Activated T-helper 2 cell treated with anti-CD3 and anti-CD28 coated beads, Interferon-gamma antibody, Interleukin-2, Interleukin-4, amounts not matched to agents 10 μg/mL and 5 μg/mL and 100 μg/mL, durations not matched to agents 14 hours and 24 hours and 36 hours (primary cell): Measurements from ENCODE around the gene CMSS1. TPM values are rescaled to one million over a fixed set of nuclear protein-coding genes. Genes with fewer than 3 reads are reported as not detected.

Source experiments
- DNase-seq: peaks from one replicate; pipeline ENCODE4 v3.0.0; 2021; ENCODE audit warnings: low spot score
- H3K27ac Mint-ChIP-seq: one replicate; pipeline ENCODE4 v1.8.0; 2021; ENCODE audit warnings: mixed read lengths
- H3K27me3 Mint-ChIP-seq: one replicate; pipeline ENCODE4 v1.8.0; 2021; ENCODE audit warnings: low read depth, mixed read lengths
- H3K36me3 Mint-ChIP-seq: one replicate; pipeline ENCODE4 v1.8.0; 2021; ENCODE audit warnings: low read depth, mixed read lengths
- H3K4me1 Mint-ChIP-seq: one replicate; pipeline ENCODE4 v1.8.0; 2021; ENCODE audit warnings: low read depth, mixed read lengths
- H3K4me3 Mint-ChIP-seq: one replicate; pipeline ENCODE4 v1.8.0; 2021; ENCODE audit warnings: low read depth, mild to moderate bottlenecking, moderate library complexity, mixed read lengths
- H3K9me3 Mint-ChIP-seq: one replicate; pipeline ENCODE4 v1.8.0; 2021; ENCODE audit warnings: mixed read lengths
- intact Hi-C: fragments of 100-400 bp; cut with micrococcal nuclease; formaldehyde crosslinking; loops from one replicate; pipeline ENCODE4 v1.15.1; 2023
- total RNA-seq: library from RNA; stranded (reverse); gene quantifications from 2 replicates; pipeline ENCODE4 v1.2.3, GENCODE V29; 2022

CMSS1 gene
- total RNA-seq, 1 donor from 2014 or later: 138 TPM

DNA sequence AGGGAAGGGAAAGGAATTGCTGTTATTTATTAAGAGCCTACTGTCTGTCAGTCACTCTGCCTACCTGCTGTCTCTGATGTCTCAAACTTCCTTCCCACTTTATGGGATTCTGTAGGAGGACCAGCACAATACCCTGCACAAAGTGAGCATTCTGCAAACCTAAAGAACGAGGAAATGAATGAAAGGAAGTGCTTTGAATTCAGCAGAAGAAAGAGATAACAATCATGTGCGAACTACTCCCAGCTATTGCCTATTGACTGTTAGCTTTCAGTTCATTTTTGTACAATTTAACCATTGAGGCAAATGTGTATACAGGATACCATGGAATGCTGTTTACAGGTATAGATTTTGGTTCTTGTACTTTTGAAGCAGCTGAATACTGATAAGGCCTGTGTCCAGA is 66.8 kb downstream of the CMSS1 start:
- no peak overlapping the region for H3K4me3 Mint-ChIP-seq

DNA sequence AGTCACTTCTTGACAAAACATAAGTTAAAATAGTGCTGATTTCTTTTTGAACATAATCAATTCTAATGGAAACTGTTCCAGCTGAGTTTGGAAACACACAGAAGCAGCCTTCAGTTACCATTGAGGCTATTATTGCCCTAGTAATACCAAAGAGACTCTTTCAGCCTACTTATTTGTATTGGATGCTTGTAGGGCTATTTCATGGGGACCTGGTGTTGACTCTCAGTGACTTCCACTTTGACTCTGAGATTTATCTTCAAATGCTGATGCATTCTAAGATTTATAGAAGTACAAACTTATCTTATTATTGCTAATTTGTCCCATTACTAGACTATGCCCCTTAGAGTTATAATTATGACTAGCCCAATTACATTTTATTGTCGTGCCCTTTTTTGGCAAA is 67.4 kb downstream of the CMSS1 start:
- no peak for DNase-seq
- no peak overlapping the region for H3K27ac Mint-ChIP-seq
- H3K36me3 Mint-ChIP-seq: peaks cover 17% of the 10 kb centered on the region
- peaks cover 29% of the 10 kb centered on the region for H3K4me1 Mint-ChIP-seq
- no peak overlapping the region for H3K4me3 Mint-ChIP-seq
- peaks cover 4% of the 10 kb centered on the region for H3K9me3 Mint-ChIP-seq
- intact Hi-C loops: no loop called here
- H3K27me3 Mint-ChIP-seq: no peaks in the 10 kb centered on the region

More for the DNA sequence above, 66.8 kb downstream of the CMSS1 start:
- Mint-ChIP-seq H3K4me1 (peaks cover 29% of the 10 kb centered on the region), H3K27ac (no peak overlapping the region), H3K9me3 (peaks cover 4% of the 10 kb centered on the region), H3K27me3 (no peaks in the 10 kb centered on the region), H3K36me3 (peaks cover 17% of the 10 kb centered on the region)
- no peak for DNase-seq
- intact Hi-C loops: loop anchor here (1.0 kb wide), 1 partner anchor 8 kb away; no protein-coding TSS in a partner anchor

DNA sequence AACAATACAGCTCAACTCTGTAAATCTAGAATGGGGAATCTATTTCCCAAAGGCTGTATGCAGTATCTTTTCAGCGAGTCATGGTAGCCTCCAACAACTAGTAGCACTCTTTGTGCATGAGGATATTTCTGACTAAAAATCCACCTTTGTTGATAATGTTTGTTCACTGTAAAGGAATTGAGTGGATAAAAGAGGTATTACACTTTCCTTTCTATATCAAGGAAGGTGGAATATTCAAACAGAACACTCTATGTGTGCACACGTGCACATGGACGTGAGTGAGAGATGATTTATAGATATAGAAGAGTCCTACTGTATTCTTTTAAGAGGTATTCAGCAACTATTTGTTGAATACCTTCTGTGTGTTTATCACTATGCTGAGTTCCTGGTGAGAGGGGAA is 68.2 kb downstream of the CMSS1 start:
- no peaks in the 10 kb centered on the region for H3K27me3 Mint-ChIP-seq
- peaks cover 4% of the 10 kb centered on the region for H3K9me3 Mint-ChIP-seq
- peaks cover 29% of the 10 kb centered on the region for H3K4me1 Mint-ChIP-seq
- H3K36me3 Mint-ChIP-seq: peaks cover 17% of the 10 kb centered on the region
- peak overlapping the region; percentile 63 for H3K27ac Mint-ChIP-seq
- peak overlapping the region; percentile 41 for H3K4me3 Mint-ChIP-seq
- intact Hi-C loops: no loop called here
- no peak for DNase-seq

DNA sequence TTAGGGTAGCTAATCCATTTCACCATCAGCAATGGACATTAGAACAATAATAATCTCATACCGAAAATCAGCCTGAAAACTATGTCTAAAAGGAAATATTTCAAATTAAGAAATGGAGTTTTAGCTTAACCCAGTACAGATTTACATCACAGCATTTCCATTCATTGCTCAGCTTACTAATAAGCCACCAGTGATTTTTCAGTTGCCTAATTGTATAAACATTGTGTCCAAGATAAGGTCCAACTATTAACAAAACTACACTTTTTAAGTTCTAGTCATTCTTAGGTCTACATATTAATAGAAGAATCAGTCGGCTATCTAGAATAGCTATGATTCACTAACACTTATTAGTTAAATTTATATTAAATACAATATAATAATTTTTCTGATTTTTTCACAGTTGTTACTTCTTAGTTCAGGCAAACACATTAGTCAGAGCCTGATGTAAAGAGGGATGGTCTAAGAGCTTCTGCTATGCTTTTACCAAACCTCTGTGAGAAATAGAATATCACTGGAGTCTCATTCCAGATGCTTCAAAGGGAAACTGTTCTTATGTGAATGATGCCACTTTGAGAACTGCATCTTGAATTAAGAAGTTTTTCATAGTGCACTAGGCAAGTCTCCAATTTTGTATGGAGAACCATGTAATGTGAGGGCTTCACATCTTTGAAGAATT is 74.1 kb downstream of the CMSS1 start:
- H3K27me3 Mint-ChIP-seq: no peaks in the 10 kb centered on the region
- H3K4me3 Mint-ChIP-seq: no peak overlapping the region
- no peak for DNase-seq
- intact Hi-C loops: no loop called here
- no peaks in the 10 kb centered on the region for H3K9me3 Mint-ChIP-seq
- H3K27ac Mint-ChIP-seq: no peak overlapping the region
- peaks cover 21% of the 10 kb centered on the region for H3K4me1 Mint-ChIP-seq
- H3K36me3 Mint-ChIP-seq: peaks cover 22% of the 10 kb centered on the region

DNA sequence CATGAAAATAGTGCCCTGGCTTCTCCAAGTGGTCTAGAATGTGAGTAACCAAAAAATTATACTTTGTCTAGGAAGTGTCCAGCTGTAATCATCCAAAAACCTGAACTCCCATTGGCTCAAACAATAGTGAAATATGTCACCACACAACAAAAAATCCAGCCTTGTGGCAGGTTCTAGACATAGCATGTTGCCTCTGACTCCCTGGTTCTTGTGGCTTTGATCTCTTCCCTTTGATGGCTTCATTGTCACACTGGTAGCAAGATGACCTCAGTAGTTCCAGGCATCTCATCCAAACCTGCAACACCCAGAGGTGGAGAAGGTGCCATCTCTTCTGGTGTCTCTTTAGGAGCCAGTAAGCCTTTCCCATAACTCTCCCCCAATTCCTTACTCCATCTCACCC is 74.7 kb downstream of the CMSS1 start:
- peaks cover 19% of the 10 kb centered on the region for H3K36me3 Mint-ChIP-seq
- DNase-seq: no peak
- no peak overlapping the region for H3K4me3 Mint-ChIP-seq
- H3K9me3 Mint-ChIP-seq: no peaks in the 10 kb centered on the region
- H3K27ac Mint-ChIP-seq: no peak overlapping the region
- H3K4me1 Mint-ChIP-seq: peaks cover 21% of the 10 kb centered on the region
- no peaks in the 10 kb centered on the region for H3K27me3 Mint-ChIP-seq
- intact Hi-C loops: no loop called here

DNA sequence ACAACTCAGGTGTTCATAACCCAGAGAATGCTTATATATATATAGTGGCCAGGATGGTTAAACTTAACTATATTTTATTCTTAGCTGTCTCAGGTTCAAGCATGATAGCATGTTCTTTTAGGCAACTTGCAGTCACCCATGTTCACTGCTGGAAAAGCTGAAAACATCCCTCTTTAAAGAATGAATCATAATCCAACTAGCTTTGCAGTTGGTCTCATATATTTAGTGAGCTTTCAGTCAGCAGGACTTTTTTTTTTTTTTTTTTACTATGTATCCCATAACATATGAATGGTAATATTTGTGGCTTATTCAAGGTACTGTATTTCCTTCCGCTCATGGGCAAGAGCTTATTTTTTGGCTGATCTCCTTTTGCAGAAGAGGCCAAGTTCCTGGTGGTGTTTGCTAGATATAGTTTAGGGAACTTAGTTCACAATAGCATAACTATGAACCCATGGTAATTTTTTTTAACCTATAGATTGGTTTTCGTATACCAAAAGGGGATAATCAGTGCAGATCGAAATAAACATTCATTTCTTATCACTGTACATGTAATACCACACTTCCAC is 77.6 kb downstream of the CMSS1 start:
- Mint-ChIP-seq H3K9me3 (no peaks in the 10 kb centered on the region), H3K4me3 (no peak overlapping the region), H3K27ac (no peak overlapping the region), H3K36me3 (peaks cover 13% of the 10 kb centered on the region), H3K4me1 (peaks cover 19% of the 10 kb centered on the region), H3K27me3 (no peaks in the 10 kb centered on the region)
- intact Hi-C loops: no loop called here
- no peak for DNase-seq

DNA sequence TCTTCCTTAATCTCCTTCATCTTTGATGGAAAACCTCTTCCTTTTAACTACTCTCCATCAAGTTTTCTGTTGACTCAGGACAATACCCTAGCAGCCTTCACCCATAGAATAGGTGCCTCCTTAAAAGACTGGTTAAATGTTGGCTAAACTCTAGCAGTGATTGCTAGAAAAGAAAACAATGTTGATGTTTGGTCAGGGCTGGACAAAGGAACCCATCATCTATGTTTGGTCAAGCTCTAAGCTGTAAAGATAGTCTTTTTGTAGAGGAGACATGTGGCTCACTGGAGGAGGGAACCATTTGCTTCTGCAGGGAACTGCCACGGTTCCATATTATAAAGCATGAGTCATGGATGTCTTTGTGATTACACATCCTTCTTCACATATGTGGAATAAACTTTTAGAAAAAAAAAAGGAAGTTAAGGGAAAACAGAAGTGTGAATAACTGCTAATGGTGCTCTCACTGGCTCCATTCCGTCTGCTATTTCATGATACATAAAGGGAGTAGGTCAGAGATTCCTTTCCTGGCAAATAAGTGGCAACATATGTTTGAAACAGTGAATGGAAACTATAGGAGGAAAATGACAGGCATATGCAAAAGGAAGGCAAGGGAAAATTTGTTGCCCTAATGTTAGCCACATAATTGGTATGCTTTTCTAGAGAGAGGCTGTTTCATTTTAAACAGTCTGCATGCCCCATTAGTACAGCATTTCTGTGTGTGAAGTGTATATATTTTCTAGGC is 78.2 kb downstream of the CMSS1 start:
- Mint-ChIP-seq H3K9me3 (no peaks in the 10 kb centered on the region), H3K4me1 (peaks cover 19% of the 10 kb centered on the region), H3K27ac (no peak overlapping the region), H3K4me3 (no peak overlapping the region), H3K27me3 (no peaks in the 10 kb centered on the region), H3K36me3 (peaks cover 13% of the 10 kb centered on the region)
- DNase-seq: no peak
- intact Hi-C loops: no loop called here

DNA sequence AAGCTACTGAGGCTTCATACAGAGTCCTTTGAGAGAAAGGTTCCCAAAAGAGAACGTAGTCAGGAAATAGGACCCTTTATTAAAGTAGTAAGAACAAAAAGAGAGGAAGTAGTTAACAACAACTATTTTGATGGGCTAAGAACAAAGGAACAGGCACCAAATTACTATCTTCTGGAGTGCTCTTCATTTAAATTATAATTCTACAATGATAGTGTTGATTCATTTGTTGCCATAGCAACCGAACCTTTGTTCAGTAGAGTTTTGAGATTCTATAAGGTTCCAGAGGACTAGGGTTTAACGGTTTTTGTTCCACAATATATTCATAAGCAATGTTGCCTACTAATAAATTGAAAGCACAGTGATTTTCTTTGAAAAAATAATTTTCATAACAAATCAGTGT is 78.8 kb downstream of the CMSS1 start:
- Mint-ChIP-seq H3K4me1 (peaks cover 24% of the 10 kb centered on the region), H3K27me3 (no peaks in the 10 kb centered on the region), H3K4me3 (no peak overlapping the region), H3K9me3 (no peaks in the 10 kb centered on the region), H3K27ac (no peak overlapping the region), H3K36me3 (peaks cover 13% of the 10 kb centered on the region)
- intact Hi-C loops: no loop called here
- DNase-seq: no peak

DNA sequence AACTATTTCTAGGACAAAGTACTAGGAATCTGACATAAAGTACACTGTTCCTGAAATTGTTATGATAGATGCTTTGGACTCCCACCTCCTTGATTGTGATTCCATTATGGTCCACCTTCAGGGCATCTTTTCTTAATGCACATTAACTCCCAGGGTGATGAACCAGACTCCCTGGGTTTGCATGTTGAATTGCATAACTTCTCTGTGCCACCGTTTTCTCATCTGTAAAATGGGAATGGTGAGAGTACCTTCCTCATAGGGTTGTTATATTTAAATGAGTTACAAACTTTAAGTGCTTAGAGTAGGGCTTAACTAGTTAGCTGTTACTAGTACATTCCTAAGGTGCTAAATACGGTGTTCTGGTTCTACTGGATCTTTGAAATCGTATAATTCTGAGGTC is 81.9 kb downstream of the CMSS1 start:
- H3K4me3 Mint-ChIP-seq: no peak overlapping the region
- DNase-seq: no peak
- H3K27ac Mint-ChIP-seq: no peak overlapping the region
- peaks cover 37% of the 10 kb centered on the region for H3K4me1 Mint-ChIP-seq
- no peaks in the 10 kb centered on the region for H3K27me3 Mint-ChIP-seq
- H3K36me3 Mint-ChIP-seq: peaks cover 14% of the 10 kb centered on the region
- intact Hi-C loops: no loop called here
- no peaks in the 10 kb centered on the region for H3K9me3 Mint-ChIP-seq

DNA sequence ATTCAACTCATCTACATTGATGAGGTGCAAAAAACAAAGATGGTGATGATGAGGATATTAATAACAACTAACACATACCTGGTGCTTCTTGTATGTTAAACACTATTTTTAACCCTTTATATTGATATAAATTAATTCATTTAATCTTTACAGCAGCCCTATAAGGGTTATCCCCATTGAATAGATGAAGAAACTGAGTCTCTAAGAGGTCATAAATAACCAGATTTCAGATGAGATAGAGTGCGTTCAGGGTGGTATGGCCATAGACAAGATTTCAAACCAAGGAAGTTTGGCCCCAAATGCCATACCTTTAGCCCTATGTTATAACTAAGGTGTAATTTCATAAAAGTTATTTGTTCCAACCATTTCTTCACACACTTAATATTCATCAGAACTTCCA is 82.6 kb downstream of the CMSS1 start:
- DNase-seq: no peak
- Mint-ChIP-seq H3K36me3 (peaks cover 14% of the 10 kb centered on the region), H3K27ac (no peak overlapping the region), H3K4me3 (no peak overlapping the region), H3K27me3 (no peaks in the 10 kb centered on the region), H3K9me3 (no peaks in the 10 kb centered on the region), H3K4me1 (peaks cover 42% of the 10 kb centered on the region)
- intact Hi-C loops: no loop called here

DNA sequence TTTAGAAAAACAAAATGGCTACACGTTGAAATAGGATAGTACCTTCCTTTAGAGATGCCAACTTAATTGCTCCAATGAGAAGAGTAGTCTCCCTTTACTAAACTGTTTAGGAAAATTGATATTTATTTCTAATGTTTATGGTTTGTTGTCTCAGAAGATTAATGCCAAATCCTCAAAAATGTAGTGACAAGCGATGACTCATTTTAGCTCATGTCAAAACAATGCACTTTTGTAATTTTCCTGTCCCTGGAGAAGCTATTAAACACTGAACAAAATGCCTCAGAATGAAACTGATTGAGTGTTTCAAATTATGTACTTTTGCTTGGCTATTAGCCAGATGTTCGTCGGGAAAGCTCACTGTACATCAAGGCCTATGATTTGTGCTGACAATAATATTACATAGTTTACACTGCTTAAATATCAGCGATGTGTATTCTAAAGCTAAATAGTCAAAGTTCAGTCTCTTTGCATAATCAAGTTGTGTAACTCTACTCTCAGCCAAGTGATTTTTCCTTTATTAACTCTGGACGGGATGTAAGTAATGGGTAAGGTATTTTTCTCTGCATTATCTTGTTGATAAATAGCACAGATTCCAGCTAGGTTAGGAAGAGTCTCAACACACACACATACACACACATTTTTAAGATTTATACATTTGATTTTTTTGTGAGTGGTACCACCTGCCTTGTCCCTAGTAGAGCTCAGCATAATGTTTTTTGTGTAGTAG is 83.7 kb downstream of the CMSS1 start:
- no peaks in the 10 kb centered on the region for H3K27me3 Mint-ChIP-seq
- no peak for DNase-seq
- peaks cover 5% of the 10 kb centered on the region for H3K36me3 Mint-ChIP-seq
- no peak overlapping the region for H3K27ac Mint-ChIP-seq
- H3K4me3 Mint-ChIP-seq: no peak overlapping the region
- intact Hi-C loops: no loop called here
- peaks cover 32% of the 10 kb centered on the region for H3K4me1 Mint-ChIP-seq
- no peaks in the 10 kb centered on the region for H3K9me3 Mint-ChIP-seq

DNA sequence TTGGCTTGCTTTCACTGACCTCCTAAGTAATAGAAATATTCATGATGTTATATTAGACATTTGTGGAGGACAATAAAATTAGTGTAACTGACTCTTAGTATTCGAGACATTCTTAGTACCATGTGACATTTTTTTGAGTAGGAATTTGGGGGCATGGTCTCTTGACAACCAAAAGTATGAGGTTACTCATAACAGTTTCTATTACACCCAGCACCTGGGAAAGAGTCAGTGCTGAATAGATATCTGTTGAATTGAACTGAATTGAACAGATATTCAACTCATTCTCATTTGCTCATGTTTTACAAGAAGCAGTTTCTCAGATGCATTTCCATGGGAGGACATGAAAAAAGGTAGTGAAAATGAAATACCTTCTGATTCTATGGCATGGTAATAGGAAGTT is 84.4 kb downstream of the CMSS1 start:
- H3K4me1 Mint-ChIP-seq: peaks cover 32% of the 10 kb centered on the region
- no peak overlapping the region for H3K4me3 Mint-ChIP-seq
- intact Hi-C loops: no loop called here
- no peak overlapping the region for H3K27ac Mint-ChIP-seq
- H3K27me3 Mint-ChIP-seq: no peaks in the 10 kb centered on the region
- no peak for DNase-seq
- peaks cover 5% of the 10 kb centered on the region for H3K36me3 Mint-ChIP-seq
- no peaks in the 10 kb centered on the region for H3K9me3 Mint-ChIP-seq

DNA sequence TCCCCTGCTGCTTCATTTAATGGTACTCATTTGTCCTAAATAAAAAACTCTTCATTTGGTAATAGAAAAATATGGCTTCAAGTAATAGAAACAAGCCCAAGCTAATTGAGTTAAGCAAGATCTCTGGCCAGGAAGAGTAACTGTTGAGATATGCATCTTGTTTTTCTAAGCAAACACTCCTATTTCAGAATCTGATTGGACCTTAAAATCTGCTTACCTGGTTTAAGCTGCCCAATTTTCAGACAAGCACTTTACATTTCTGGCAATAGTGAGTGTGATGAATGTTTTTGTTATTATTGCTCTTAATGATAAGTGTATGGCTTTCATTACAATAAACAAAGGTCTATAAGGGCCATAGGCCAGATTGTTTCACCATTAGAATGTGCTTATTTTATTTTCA is 86.2 kb downstream of the CMSS1 start:
- no peak overlapping the region for H3K27ac Mint-ChIP-seq
- intact Hi-C loops: no loop called here
- H3K4me3 Mint-ChIP-seq: no peak overlapping the region
- DNase-seq: no peak
- peaks cover 34% of the 10 kb centered on the region for H3K4me1 Mint-ChIP-seq
- no peaks in the 10 kb centered on the region for H3K27me3 Mint-ChIP-seq
- H3K36me3 Mint-ChIP-seq: peaks cover 9% of the 10 kb centered on the region
- no peaks in the 10 kb centered on the region for H3K9me3 Mint-ChIP-seq
